Inferior parietal cortex (tissue), 1 donor: ENCODE measurements around the gene PHF14.
"Not testable (repeated sequence)": the region's sequence is repeated elsewhere in the genome, so short reads cannot be mapped to it uniquely, and the experiment has no call there.

Experiments
- DNase-seq: peaks from one replicate; pipeline ENCODE4 v3.0.0-alpha.2; 2016; ENCODE audit errors: extremely low spot score

PHF14 gene

GRCh38 chr7:10981317-10981716, 7.6 kb downstream of the PHF14 start:
- no peak for DNase-seq

- DNase-seq: not testable (repeated sequence)
Measured at GRCh38 chr7:10990748-10991147, 17.1 kb downstream of the PHF14 start.

- not testable (repeated sequence) for DNase-seq
Measured at GRCh38 chr7:10995482-10996166, 22.0 kb downstream of the PHF14 start.

GRCh38 chr7:10998996-10999757, 25.5 kb downstream of the PHF14 start:
- DNase-seq: no peak

GRCh38 chr7:11005202-11005601, 31.5 kb downstream of the PHF14 start:
- no peak for DNase-seq

- no peak for DNase-seq
Measured at GRCh38 chr7:11006291-11006690, 32.6 kb downstream of the PHF14 start.

GRCh38 chr7:11009631-11010030, 36.0 kb downstream of the PHF14 start:
- no peak for DNase-seq

- DNase-seq: no peak
Measured at GRCh38 chr7:11021468-11021867, 47.8 kb downstream of the PHF14 start.

GRCh38 chr7:11026452-11027359, 53.0 kb downstream of the PHF14 start:
- no peak for DNase-seq

GRCh38 chr7:11035661-11036060, 62.0 kb downstream of the PHF14 start:
- DNase-seq: no peak

- no peak for DNase-seq
Measured at GRCh38 chr7:11039974-11040373, 66.3 kb downstream of the PHF14 start.

- no peak for DNase-seq
Measured at GRCh38 chr7:11054033-11054432, 80.4 kb downstream of the PHF14 start.

- DNase-seq: no peak
Measured at GRCh38 chr7:11060893-11061292, 87.2 kb downstream of the PHF14 start.

- no peak for DNase-seq
Measured at GRCh38 chr7:11062110-11062509, 88.4 kb downstream of the PHF14 start.

- DNase-seq: no peak
Measured at GRCh38 chr7:11069591-11069990, 95.9 kb downstream of the PHF14 start.

- no peak for DNase-seq
Measured at GRCh38 chr7:11077816-11078215, 104.1 kb downstream of the PHF14 start.

GRCh38 chr7:11078247-11078834, 104.7 kb downstream of the PHF14 start:
- DNase-seq: no peak

- no peak for DNase-seq
Measured at GRCh38 chr7:11079907-11080306, 106.2 kb downstream of the PHF14 start.

GRCh38 chr7:11082121-11082520, 108.4 kb downstream of the PHF14 start:
- DNase-seq: no peak

GRCh38 chr7:11082552-11083213, 109.0 kb downstream of the PHF14 start:
- DNase-seq: no peak

- DNase-seq: no peak
Measured at GRCh38 chr7:11083214-11083568, 109.5 kb downstream of the PHF14 start.
